NCI-H1048 (cell line): ENCODE data around the gene INHA.

Experiments used
- DNase-seq: peaks from one replicate; lab custom pipeline; 2025; lab: John Stamatoyannopoulos, UW

INHA gene

DNA sequence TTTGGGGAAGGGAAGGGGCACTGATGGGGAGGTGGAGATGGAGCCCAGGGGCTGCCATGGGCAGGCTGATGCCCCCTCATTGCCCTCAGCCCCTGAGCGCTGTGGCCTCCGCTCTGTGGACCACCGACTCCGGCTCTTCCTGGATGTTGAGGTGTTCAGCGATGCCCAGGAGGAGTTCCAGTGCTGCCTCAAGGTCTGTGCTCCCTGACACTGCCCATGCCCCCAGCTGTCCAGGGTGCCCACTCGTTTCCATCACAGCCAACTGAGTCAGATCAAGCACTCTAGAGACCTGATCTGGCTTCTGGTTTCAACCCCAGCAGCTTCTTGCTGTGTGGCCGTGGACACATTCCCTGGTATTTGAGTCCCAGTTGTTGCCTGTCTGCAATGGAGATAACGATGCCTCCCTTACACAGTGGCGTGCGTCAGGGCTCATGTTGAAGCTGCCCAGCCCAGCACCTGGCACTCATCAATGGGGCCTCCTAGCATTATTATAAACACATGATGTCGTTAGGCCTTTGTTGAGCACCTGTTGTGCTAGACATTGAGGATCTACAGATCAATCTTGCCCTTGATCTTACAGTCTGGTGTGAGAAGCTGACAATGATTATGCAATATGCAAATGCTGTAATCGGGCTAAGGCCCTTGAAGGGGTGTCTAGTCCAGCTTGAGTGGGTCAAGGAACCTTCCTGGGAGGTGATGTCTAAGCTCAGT, 39.9 kb downstream of the INHA start:
- no peak for DNase-seq

- no peak for DNase-seq
Observed at GRCh38 chr2:219612577-219613286, 40.6 kb downstream of the INHA start.

- DNase-seq = no peak
Observed at GRCh38 chr2:219613461-219614070, 41.5 kb downstream of the INHA start.

DNA sequence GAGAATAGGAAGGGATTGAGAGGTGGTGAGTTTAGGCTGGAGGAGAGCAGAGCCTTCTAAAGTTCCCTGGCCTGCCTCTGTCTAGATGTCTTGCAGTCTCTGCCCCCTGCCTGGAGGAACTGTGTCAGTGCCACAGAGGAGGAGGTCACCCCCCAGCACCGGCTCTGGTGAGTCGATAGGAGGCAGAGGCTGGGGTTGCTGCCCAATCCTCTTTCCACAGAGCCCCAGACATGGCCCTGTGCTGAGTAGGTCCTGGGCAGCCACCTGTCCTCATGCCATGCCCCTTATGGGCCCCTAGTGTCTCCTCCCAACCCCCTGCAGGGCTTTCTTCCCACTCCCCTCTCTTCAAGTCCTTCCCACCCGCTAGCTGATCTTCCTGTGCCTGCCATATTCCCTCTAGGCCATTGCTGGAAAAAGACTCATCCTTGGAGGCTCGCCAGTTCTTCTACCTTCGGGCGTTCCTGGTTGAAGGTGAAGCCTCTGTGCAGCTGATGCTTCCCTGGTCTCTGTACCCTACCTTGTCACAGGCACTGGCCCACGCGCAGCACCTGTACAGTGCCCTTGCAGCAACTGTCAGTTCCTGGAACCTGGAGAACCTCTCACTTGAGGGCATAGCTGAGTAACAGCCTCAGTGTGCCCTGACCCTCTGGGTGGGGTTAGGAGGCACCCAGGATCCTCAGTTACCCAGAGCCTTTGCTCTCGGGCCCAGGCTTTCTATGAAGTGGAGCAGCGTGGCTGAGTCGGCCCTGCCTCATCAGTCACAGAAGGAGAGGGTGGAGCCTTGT, 42.2 kb downstream of the INHA start:
- DNase-seq = no peak

GRCh38 chr2:219615036-219615435, 42.9 kb downstream of the INHA start:
- no peak for DNase-seq

- no peak for DNase-seq
Observed at GRCh38 chr2:219615894-219616293, 43.8 kb downstream of the INHA start.

- no peak for DNase-seq
Observed at GRCh38 chr2:219616550-219616949, 44.4 kb downstream of the INHA start.

DNA sequence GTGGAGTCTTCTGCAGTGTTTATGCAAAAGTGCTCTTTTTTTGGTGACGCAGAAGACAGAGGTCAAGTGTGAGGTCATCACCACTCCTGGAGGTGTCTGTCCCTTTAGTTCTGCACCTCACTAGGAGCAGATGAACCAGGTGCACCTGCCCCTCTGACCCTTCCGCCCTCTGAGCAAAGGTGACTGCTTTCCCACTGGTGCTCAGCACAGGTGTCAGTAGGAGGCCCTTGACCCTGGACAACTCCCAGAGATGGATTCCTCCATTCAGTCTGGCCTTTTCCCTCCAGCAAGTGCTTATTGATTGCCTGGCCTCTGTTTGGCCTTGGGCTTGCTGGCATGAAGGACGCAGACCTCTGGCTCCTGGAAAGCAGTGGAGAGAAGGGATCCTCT, 46.6 kb downstream of the INHA start:
- no peak for DNase-seq

- no peak for DNase-seq
Observed at GRCh38 chr2:219619235-219619634, 47.1 kb downstream of the INHA start.

GRCh38 chr2:219620546-219620945, 48.4 kb downstream of the INHA start:
- DNase-seq = no peak

DNA sequence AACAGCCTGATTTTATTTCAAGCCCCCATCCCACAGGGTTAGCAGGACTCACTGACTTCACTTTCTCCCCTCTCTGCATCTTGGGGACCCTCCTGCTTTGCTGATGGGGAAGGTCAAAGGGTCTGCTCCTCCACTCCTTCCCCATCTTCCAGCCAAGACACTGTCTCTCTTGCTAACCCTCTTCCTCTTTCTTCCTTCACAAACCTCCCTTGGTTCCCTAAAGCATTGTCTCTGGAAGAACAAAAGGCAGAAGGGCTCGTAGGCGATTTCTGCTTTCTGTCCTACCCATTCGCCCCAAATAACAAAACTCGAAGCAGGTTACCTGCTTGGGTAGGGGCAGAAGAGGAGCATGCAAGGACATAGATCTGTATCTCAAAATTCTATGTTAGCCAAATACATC, 49.8 kb downstream of the INHA start:
- DNase-seq = no peak

- DNase-seq = no peak
Observed at GRCh38 chr2:219622472-219622871, 50.4 kb downstream of the INHA start.

- no peak for DNase-seq
Observed at GRCh38 chr2:219624565-219624964, 52.5 kb downstream of the INHA start.

DNA sequence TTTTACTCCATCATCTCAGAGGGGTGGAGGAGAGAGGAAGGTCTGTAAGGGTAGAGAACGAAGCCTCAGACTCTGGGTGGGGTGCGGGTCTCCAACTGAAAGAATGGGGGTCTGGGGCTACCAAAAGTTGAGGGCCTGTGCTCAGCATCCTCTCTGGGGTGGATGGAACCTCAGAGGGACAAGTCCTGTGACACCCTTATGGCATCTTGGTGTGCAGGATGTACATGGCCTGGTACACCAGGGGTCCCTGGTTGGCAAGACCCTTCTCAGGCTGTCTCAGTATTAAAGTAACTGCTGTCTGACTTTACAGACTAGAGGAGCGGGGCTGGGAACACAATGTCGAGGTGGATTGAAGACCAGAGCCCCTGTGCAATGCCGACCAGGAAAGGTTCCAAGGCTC, 53.1 kb downstream of the INHA start:
- no peak for DNase-seq
